GM19468 (cell line): ENCODE measurements around the gene CCDC33.

Experiments
- ATAC-seq: cut with Tn5 transposase; IDR thresholded peaks from one replicate; pipeline ENCODE4 v1.9.1; 2021; ENCODE audit warnings: mild to moderate bottlenecking, moderate library complexity, moderate number of reproducible peaks; ENCODE audit not compliant: unreplicated experiment; ENCODE audit errors: extremely low read depth

CCDC33 gene

DNA sequence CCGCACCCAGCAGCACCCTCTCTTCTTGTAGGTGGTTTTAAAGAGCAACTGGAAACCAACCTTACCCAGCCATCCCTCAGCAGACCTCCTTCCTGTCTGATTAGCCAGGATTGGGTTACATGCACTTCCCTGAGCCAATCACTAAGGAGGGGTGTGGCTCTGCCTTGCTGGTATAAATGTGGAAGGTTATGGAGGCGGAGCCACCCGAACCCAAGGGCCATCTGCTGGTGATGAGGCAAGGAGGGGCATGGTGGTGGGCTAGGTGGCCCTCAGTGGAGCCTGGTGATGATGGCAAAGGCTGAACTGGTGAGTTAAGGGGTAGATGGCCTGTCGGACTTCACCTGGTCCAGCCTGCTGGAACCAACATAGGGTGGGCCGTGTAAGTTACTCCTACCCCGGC lies 39.8 kb downstream of the CCDC33 start:
- ATAC-seq = no peak

DNA sequence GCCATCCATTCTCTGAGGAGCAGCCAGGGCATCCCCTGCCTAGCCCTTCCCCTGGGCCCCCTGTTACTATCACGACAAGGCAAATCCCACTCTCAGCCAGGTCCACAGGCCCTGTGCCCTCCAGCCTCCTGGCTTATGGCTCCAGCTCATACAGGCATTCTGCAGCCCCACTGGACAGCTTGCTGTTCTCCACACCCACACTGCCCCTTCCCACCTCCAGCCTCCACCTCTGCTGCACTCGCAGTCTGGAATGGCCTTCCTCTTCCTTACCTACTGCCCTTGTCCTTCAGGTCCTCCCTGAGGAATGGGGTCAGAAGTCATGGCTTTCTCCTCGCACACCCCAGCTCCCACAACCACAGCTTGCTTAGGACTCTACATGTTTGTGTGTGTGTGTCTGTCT lies 40.4 kb downstream of the CCDC33 start:
- ATAC-seq = no peak

DNA sequence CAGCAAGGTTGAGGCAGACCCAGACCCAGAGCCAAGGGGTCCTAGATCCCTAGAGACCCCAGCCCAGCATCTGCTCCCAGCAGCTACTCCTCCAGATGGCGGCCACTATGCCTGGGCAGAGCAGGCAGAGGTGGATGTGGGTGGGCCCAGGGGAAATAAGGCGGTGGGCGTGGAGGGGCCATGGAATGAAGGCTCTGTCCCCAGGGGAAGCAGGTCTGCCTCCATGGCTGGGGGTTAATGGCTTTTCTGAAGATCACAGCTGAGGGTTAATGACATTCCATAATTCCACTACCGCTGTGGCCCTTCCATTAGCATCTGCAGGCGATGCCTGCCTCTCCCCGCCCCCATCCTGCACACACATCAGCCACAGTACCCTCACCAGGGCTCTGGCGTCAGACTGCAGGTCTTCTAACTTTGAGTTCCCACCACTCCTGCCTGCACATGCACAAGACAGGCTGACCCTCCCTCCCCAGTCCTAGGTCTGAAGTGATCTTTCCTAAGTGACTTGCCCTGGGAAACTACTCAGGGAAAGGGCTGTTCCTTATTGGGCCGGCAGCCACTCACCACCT lies 41.2 kb downstream of the CCDC33 start:
- ATAC-seq = no peak

DNA sequence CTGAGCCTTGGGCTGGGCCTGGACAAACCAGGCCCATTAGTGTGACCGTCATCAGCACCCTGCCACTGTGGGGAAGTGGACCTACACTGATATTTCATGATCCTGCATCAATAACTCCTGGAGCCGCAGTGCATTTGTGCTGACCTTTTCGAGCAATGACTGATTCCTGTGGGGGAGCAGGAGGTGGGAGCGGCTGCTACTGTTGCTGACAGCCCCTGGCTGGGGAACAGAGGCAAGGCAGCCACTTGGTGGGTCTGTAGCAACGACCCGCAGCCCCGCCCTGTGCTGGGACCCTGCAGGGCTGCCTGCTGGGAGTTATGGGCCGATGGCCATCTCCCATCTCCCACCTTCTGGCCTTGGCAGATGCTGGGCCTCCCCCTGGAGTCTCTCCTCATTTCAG lies 42.1 kb downstream of the CCDC33 start:
- no peak for ATAC-seq

DNA sequence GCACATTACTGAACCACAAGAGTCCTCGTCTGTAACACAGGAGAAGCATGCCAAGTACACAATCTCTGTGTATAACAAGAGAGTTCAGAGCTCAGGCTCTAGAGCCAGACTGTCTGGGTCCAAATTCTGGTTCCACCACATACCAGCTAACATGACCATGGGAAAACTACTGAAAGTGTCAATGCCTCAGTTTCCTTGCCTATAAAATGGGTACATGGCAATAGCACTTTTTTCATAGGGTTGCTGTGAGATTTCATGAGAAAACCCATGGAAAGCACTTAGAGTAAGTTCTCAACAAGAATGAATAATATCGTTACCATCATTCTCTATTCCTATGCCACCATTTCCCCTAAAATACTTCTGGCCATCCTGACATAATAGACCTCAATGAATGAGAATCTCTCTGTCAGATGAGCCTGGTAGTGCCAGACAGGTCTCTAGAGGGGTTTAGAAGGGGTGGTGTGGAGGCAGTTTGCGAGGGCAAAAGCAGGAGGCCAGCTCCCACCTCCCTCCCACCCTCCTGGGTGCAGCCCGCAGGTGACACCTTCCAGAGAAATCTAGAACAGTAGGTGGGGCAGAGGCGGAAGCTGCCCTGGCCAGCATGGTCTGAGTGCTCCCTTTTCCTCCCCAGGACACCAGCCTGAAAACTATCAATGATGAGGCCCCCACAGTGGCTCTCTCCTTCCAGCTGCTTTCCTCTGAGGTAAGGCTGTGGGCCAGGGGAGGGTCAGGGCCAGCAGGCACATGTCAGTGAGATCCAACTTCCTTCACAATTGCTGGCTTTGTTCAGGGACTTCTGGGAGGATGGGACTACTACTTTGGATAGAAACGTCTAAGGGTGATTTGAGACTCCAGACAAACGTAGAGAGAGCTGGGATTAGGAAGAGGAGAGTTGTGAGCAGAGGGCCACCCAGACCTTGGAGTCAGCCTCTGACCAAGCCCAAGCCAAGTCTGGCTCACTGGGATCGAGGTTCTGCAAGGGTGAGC lies 45.3 kb downstream of the CCDC33 start:
- ATAC-seq = no peak

DNA sequence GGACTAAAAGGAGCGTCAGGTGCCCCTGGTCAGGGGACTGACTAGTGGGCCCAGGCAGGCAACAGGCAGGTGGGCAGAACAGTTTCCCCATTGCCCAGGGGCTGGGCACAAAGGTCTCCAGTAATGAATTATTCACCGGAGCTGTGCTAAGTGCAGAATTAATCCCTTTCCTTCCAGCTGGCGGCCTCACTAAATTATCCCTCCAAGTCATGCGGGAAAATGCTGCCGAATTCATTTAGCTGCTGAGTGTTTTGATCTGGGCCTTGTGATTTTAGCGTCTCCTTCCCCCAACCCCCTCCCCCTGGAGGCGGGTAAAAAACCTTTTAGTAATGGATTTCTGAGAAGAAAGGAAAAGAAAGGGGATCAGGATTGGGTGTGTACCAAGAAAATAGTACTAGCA lies 47.2 kb downstream of the CCDC33 start:
- ATAC-seq = no peak

DNA sequence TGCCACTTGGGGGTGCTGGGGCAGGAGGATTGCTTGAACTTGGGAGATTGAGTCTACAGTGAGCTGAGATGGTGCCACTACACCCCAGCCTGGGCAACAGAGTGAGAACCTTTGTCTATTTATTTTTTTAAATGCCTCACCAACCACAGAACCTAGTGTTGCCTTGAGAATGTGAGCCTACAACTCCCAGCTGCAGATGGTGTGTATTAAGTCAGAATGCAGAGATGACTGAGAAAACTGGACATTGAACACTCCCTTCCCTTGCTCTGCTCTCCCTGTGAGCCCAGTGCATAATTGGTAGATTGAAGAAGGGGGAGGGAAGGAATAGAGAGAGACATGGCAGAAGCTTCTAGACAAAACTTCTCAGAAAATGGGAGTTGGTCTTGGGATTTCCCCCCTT lies 53.5 kb downstream of the CCDC33 start:
- ATAC-seq = no peak

DNA sequence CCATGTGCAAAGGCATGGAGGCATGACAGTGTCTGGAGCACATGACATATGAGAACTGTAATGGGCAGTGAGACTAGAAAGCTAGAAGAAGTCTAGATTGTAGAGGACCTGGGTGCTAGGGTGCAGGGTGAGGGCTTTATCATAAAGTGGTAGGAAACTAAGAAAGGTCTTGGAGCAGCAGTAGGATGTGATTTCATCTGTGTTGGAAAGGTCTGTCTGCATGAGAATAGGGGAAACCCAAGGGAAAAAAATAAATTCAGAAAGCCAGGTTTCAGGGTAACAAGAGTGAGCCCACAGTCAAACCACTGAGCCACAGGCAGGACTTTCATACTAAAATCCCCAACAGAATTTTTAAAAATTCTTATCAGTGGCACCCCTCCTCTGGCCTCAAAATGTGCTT lies 54.5 kb downstream of the CCDC33 start:
- no peak for ATAC-seq

DNA sequence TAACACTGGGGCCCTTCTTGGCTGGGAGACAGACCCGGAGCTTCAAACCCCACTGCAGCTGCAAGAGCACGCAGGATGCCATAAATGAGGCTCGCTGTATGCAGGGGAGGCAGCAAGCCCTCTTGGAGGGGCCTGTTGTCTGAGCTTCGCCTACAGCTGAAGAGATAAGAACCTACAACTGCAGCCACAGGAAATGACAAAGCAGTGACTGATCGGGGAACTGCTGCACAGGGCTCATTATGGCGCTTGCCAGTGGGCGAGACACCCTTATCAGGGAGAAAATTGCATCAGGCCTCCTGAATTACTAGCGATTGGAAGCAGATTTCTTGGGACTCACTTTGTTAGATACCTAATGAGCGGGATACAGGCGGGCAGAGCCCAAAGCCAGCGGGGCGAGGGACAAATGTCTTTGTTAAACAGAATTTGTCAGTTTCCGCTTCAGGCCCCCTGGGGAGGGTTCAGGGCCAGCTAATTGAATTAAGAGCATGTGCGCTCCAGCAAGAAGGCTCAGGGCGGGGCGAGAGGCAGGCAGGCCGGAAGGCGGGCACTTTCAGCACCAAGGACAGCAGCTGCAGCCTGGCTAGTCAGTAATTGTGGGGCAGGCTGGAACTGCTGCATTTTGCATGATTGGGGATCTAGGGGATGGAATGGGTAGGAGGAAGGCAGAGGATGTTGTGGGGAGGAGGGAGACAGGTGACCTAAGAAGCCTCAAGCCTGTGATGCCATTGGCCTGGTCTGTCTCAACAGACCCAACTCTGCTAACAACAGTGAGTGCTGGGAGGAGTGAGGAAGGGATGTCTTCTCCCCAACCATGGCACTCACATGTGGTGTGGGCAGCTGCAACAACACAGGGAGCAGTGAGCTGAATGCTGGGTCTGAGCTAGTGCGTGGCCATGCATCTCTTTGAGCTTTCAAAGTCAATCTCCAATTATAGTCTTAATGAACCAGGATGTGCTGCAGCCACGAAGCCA lies 55.3 kb downstream of the CCDC33 start:
- ATAC-seq = no peak

DNA sequence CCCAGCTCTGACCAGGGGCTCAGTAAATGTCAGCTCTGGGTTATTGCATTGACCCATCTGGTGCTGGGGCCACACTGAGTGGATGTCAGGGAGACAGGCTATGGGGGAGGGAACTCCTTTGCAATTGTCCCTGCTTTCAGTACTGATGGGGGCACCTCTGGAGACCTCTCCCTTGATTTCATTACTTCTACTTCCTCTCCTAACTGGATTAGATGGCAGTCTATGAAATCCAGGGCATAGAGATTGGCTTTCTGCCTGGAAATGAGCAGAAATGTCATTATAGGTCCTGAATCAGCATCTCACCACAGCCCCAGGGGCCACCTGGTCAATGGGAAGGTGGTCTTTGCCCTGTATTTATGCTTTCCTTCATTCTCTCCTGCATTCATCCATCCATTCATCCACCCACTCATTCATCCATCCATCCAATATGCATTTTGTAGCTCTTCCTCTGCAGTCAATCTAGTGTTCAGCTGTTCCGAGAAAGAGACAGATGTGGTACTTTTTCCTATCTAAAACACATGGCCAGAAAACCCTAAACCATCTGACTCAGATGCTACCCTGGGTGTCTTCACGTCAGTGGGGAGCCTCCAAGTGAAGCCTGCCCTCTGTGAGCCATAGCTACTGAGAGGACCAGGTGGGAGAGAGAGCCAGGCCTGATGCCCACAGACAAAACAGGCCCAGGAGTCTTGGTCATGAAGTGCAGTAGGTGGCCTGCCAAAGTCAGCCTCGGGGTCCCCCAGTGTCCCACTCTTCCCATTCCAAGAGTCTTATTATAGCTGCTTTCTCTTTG lies 57.1 kb downstream of the CCDC33 start:
- no peak for ATAC-seq

DNA sequence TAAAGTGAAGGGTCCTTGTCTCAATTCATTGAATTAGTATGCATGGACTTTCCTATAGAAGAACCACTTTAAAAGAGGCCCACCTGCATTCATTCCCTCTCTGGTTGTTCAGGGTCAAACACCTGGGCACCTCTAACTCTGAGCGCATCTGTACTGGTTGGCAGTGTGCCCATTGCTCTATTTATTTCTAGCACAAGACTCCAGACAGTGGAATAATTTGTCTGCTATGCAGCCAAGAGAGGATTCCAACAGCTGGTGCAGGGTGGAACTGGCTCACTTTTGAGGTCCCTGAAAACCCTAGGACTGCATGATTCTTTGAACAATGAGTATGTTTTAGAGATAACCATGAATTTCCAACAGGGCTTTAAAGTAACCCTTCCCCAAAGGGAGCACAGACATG lies 57.9 kb downstream of the CCDC33 start:
- no peak for ATAC-seq

DNA sequence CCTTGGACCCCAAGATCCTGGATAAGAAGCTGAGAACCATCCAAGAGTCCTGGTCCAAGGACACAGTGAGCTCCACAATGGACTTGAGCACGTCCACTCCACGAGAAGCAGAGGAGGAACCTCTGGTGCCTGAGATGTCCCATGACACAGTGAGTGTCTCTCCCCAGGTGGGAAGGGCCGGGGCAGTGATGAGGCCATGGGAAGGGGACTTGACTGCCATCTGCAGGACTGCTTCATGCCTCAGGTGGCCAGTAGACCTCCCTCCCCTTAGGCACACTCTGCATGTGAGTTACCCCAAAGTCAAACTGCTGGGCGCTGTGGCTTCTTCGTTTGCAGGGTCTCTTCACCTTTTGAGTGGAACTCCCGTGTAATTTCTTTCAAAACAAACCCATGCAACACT lies 59.7 kb downstream of the CCDC33 start:
- no peak for ATAC-seq

DNA sequence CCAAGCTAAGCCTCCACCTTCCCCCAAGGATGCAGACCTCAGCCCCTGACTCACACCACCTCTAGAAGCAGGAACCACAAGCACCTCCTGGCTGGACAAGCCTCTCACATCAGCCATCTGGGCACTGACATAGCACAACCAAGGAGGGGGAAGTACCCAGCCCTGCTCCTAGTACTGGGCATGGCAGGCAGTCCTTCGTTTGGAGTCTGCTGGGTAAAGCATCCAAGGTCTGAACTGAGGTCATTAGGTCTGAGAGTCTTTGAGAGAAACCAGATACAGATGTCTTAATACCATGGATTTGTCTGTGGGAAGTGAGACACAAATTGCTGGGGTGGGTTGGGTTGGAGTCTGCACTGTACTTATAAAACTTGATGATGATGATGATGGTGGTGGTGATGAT lies 61.8 kb downstream of the CCDC33 start:
- no peak for ATAC-seq

DNA sequence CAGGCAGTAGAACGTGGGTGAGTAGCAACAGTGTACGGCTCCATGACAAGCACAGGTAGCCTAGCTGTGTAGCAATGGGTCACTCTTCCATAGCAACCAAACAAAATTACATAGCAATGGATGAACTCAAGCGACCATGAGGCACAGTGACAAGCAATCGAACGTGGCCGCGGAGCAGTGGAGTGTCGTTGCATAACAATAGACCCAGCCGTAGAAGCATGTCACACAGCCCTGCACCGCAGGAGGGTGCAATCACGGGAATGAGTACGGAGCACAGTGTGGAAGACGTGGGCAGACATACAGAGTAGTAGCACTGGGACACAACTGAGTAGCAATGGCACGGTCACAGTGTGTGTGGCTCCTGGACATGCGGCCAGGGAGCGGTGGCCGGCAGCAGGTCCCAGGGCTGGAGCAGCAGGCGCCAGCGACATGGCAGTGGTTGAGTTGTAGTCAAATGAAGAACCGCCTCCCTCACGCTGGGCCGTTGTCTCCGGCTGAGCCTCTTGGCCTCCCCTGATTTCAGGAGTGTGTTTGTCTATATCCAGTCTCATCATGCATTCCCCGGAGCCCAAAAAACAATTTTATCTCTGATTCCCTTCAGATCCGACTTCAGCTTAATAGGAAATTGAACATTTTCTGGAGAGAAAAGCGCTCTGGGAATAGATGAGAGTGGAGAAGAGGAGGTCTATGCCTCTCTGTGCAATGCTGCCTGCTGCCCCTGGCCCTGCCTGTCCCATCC lies 64.1 kb downstream of the CCDC33 start:
- no peak for ATAC-seq

DNA sequence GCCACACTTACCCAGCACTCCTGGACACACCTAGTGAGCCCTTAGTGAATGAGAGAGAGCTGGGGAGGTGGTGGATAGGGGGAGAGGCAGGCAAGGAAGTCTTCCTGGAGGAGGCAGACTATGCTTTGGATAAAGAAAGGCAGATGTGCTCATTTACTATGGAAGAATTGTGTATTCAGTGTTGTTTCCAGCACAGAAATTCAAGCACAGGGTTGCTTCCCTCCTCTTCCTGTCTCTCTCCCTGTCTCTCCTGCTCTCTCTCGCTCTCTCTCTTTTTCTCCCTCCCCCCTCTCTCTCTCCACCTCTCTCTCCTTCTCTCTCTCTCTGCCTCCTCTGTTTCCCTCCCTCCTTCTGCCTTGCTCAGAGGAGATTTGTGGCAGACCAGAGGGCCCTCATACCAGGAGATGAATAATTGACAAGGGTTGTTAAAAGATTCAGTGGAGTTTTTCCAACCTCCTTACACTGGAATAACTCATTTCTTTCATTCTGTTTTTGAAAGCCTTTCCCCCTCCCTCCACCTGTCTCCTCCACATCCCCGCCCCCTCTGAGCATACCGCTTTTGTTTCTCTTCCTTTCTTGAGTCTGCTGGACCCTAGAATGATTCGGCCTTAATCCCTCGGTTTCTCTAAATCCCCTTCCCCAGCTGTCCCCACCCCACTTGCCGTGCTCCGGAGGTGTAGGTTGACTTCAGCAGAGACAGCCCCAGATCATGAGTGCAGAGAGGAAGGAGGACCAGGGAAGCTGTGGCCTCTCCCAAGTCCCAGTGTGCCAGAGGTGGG lies 65.6 kb downstream of the CCDC33 start:
- ATAC-seq = no peak

DNA sequence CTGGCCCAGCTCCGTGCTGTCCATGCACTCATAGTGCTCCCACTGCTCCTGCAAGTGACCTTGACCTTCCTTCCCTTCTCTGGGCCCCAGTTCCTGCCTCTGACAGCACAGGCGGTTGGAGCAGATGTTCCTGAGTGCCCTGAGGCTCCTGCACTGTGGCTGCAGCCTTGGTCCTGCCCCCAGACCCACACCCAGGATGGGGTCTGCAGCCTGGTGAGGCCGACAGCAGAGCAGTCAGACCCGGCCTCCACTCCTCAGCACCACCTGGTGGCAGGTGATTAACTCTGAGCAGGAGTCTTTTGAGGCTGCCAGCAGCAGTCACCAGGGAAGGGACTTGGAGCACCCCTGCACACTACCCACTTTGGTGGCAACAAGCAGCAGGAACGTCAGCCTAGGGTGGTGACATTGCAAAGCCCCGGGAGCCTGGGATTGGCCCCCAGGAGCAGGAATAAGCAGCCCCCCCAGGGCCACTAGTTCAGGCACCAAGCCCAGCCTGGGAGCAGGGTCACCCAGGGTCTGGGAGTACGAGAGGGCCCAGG lies 66.8 kb downstream of the CCDC33 start:
- no peak for ATAC-seq

DNA sequence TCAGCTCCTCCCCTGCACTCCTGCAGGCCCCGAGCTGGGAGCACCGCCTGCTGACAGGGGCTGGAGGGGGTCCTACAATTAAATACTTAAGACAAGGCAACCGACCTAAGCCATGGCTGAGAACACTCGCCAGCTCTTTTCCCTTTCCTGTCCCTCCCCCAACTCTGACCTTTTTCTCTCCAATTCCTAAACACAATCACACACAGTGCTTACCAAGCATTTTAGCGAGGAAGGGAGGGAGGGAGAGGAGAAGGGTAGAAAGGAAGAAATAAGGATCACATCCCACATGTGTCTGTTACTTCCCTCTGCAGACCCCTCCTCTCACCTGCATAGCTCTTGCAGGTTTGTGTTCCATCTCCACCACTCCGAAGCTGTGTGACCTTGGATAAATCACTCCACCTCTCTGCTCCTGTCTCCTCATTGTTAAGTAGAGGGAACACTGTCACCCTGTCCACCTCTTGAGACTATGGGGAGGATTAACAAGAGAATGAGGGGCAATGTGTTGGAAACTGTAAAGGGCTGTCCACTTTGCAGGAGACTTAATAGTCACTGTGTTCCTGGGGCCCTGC lies 67.7 kb downstream of the CCDC33 start:
- no peak for ATAC-seq

DNA sequence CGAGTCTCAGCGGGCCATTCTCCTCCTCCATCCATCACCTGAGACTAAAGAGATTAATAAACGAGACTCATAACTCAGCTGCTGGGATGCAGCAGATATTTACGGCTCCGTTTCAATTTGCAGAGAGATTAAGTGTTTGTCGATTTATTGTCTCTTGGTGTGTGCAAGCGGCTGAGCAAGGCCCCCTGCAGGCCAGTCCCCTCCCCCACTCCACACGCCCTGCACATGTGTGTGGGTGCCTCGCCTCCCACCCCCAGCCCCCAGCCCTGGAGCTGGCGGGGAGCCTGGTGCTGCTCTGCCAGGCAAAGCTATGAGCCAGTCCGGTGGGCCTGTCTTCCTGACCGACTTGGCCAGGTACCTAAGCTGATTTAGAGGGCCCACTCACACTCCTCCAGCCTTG lies 68.3 kb downstream of the CCDC33 start:
- no peak for ATAC-seq
